ENCODE data around the gene RAB27A. TPM values are rescaled to one million over a fixed set of nuclear protein-coding genes. Genes with fewer than 3 reads are reported as not detected.

Gene RAB27A
- total RNA-seq, 1 donor from 2014 or later = 14.5 TPM

GRCh38 chr15:55270291-55270690 lies 19.3 kb downstream of the RAB27A start:
- no peak for TF ChIP-seq CTCF (conservative IDR thresholded peaks at IDR 0.05)
- DNase-seq (ENCODE audit: extremely low spot score, unreplicated experiment) = no peak
- H3K4me3 Mint-ChIP-seq = no peak overlapping the region
- H3K9me3 Mint-ChIP-seq = no peaks in the 10 kb centered on the region
- peaks cover 12% of the 10 kb centered on the region for H3K4me1 Mint-ChIP-seq (ENCODE audit: unreplicated experiment)
- no peaks in the 10 kb centered on the region for H3K36me3 Mint-ChIP-seq
- no peak overlapping the region for H3K27ac Mint-ChIP-seq
- no peaks in the 10 kb centered on the region for H3K27me3 Mint-ChIP-seq

GRCh38 chr15:55268176-55268695 lies 21.4 kb downstream of the RAB27A start:
- Mint-ChIP-seq H3K4me3 (no peak overlapping the region), H3K36me3 (no peaks in the 10 kb centered on the region), H3K27ac (no peak overlapping the region), H3K4me1 (ENCODE audit: unreplicated experiment) (peaks cover 12% of the 10 kb centered on the region), H3K27me3 (no peaks in the 10 kb centered on the region), H3K9me3 (no peaks in the 10 kb centered on the region)
- DNase-seq (ENCODE audit: extremely low spot score, unreplicated experiment) = no peak
- no peak for TF ChIP-seq CTCF (conservative IDR thresholded peaks at IDR 0.05)

- TF ChIP-seq CTCF (conservative IDR thresholded peaks at IDR 0.05) = no peak
- peak overlapping the region; percentile 11 for H3K27ac Mint-ChIP-seq
- H3K27me3 Mint-ChIP-seq = no peaks in the 10 kb centered on the region
- H3K9me3 Mint-ChIP-seq = no peaks in the 10 kb centered on the region
- peaks cover 12% of the 10 kb centered on the region for H3K4me1 Mint-ChIP-seq (ENCODE audit: unreplicated experiment)
- H3K4me3 Mint-ChIP-seq = peak overlapping the region; percentile 26
- H3K36me3 Mint-ChIP-seq = no peaks in the 10 kb centered on the region
- DNase-seq (ENCODE audit: extremely low spot score, unreplicated experiment) = no peak
Measured at GRCh38 chr15:55267401-55268175, 22.0 kb downstream of the RAB27A start.

GRCh38 chr15:55266547-55266946 lies 23.1 kb downstream of the RAB27A start:
- no peaks in the 10 kb centered on the region for H3K36me3 Mint-ChIP-seq
- H3K4me1 Mint-ChIP-seq (ENCODE audit: unreplicated experiment) = peaks cover 12% of the 10 kb centered on the region
- H3K27me3 Mint-ChIP-seq = no peaks in the 10 kb centered on the region
- no peak for TF ChIP-seq CTCF (conservative IDR thresholded peaks at IDR 0.05)
- no peaks in the 10 kb centered on the region for H3K9me3 Mint-ChIP-seq
- H3K27ac Mint-ChIP-seq = no peak overlapping the region
- no peak for DNase-seq (ENCODE audit: extremely low spot score, unreplicated experiment)
- no peak overlapping the region for H3K4me3 Mint-ChIP-seq

- Mint-ChIP-seq H3K4me3 (no peak overlapping the region), H3K27ac (no peak overlapping the region), H3K9me3 (no peaks in the 10 kb centered on the region), H3K27me3 (no peaks in the 10 kb centered on the region), H3K36me3 (peaks cover 5% of the 10 kb centered on the region), H3K4me1 (ENCODE audit: unreplicated experiment) (no peaks in the 10 kb centered on the region)
- no peak for DNase-seq (ENCODE audit: extremely low spot score, unreplicated experiment)
- no peak for TF ChIP-seq CTCF (conservative IDR thresholded peaks at IDR 0.05)
Measured at GRCh38 chr15:55260562-55261131, 29.0 kb downstream of the RAB27A start.
